IPS DF 6.9 (cell line): Measurements from ENCODE around the gene SPRYD3.
A peak's percentile ranks its signal among the peaks of the same experiment; 100 is the strongest.

Experiments used
- DNase-seq: peaks from one replicate; pipeline ENCODE4 v3.0.0-alpha.2; 2013; ENCODE audit warnings: low read depth, low spot score
- H3K27ac ChIP-seq: one replicate; pipeline ENCODE4 v1.5.1; 2013; ENCODE audit warnings: low read length, control low read depth
- H3K27me3 ChIP-seq: 2 replicates; pipeline ENCODE4 v1.6.1; 2013; ENCODE audit warnings: mild to moderate bottlenecking, low read length; ENCODE audit not compliant: control insufficient read depth, insufficient read depth
- H3K36me3 ChIP-seq: 2 replicates; pipeline ENCODE4 v1.6.1; 2013; ENCODE audit warnings: low read length; ENCODE audit not compliant: control insufficient read depth, insufficient read depth
- H3K4me1 ChIP-seq: 2 replicates; pipeline ENCODE4 v1.6.1; 2013; ENCODE audit warnings: low read length; ENCODE audit not compliant: control insufficient read depth, insufficient read depth
- H3K4me3 ChIP-seq: 2 replicates; pipeline ENCODE4 v1.5.1; 2013; ENCODE audit warnings: mild to moderate bottlenecking, low read length
- H3K9me3 ChIP-seq: 2 replicates; pipeline ENCODE4 v1.6.1; 2013; ENCODE audit warnings: low read length, inconsistent platforms; ENCODE audit not compliant: control insufficient read depth, insufficient read depth
- WGBS: extraction: QIAGEN DNeasy Blood & Tissue Kit; methylation state at CpG from one replicate; pipeline ENCODE4 v1.1.7; 2013; ENCODE audit warnings: mixed read lengths, missing lambda C conversion rate; ENCODE audit not compliant: insufficient read length, insufficient coverage; 5-methylcytosine and 5-hydroxymethylcytosine counted together

Gene SPRYD3

DNA sequence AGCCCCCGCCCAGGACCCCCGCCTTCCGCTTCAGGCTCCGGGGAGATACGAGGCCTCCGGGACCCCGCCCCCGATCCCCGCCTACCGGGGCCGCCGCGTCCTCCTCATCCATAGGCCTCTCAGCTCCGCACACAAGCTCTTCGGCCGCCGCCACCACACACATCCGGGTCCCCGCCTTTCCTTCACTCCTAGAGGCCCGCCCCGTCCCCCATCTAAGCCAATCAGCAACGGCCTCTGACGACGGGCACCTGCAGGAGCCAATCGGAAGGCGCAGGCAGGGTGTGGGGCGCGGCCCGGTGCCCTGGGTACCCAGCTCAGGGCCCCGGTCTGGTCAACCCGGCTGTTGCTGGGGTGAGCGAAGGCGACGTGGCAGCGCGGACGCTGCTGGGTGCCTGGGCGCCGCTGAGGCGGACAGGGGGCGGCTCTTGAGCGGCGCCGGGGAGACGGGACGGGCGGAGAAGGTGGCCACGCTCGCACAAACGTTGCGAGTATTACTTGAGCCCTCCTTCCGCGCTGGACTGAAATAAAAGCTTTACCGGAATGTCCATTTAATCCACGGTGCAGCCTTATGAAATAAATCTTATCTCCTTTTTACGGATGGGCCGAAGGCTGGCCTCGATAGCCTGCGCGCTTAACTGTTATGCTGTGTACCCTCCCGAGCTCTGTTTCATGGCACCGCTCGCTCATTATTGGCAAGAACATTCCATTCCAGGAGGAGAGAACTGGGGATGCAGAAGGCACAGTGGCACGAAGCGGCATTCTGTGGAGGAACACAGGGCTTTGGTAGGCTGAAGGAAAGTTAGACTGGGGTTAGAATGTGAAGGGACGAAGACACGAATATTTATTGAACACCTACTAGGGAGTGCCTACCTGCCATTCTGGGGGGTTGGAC lies at the start of gene SPRYD3:
TSS of gene SPRYD3 (minus strand) at position 165 of the 892 bp plus-strand sequence. CDS start at position 108, 57 bp downstream.
- Histone ChIP-seq H3K27ac (no peak within 1 kb of the TSS), H3K36me3 (no peaks in the 10 kb centered on the region), H3K27me3 (no peaks in the 10 kb centered on the region), H3K9me3 (no peaks in the 10 kb centered on the region), H3K4me3 (peak within 1 kb of the TSS; percentile 48; the same call in 1 of the 2 replicates), H3K4me1 (no peaks in the 10 kb centered on the region)
- no CpG with 5 or more reads among the region's 67 CpGs for WGBS
- DNase-seq, result peak; percentile 61

- H3K9me3 ChIP-seq, result no peaks in the 10 kb centered on the region
- no peak overlapping the region for H3K27ac ChIP-seq
- H3K4me1 ChIP-seq, result no peaks in the 10 kb centered on the region
- no peak for DNase-seq
- no peaks in the 10 kb centered on the region for H3K27me3 ChIP-seq
- no CpG with 5 or more reads among the region's 1 CpG for WGBS
- no peaks in the 10 kb centered on the region for H3K36me3 ChIP-seq
- no peak overlapping the region for H3K4me3 ChIP-seq
Measured at GRCh38 chr12:53127169-53127568, 48.0 kb upstream of the SPRYD3 start.

DNA sequence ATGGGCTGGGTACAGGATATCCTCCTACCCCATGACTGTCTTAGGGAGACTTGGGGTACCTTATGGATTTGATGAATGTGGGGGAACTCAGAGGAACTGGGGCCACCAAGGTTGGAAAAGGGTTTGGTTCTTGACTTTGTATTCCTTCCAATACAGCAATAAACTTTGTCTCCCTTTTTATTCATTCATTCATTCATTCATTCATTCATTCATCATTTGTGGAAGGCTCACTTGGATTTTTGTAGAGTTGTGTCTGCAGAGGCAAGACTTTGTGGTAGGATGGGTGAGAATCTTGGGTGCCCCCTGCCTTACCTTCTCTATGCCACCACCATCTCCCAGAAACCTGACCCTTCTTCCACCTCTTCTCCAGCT lies 45.1 kb upstream of the SPRYD3 start:
- no peak overlapping the region for H3K27ac ChIP-seq
- no peak for DNase-seq
- no peaks in the 10 kb centered on the region for H3K9me3 ChIP-seq
- H3K27me3 ChIP-seq, result no peaks in the 10 kb centered on the region
- H3K4me1 ChIP-seq, result no peaks in the 10 kb centered on the region
- no peaks in the 10 kb centered on the region for H3K36me3 ChIP-seq
- H3K4me3 ChIP-seq, result no peak overlapping the region

DNA sequence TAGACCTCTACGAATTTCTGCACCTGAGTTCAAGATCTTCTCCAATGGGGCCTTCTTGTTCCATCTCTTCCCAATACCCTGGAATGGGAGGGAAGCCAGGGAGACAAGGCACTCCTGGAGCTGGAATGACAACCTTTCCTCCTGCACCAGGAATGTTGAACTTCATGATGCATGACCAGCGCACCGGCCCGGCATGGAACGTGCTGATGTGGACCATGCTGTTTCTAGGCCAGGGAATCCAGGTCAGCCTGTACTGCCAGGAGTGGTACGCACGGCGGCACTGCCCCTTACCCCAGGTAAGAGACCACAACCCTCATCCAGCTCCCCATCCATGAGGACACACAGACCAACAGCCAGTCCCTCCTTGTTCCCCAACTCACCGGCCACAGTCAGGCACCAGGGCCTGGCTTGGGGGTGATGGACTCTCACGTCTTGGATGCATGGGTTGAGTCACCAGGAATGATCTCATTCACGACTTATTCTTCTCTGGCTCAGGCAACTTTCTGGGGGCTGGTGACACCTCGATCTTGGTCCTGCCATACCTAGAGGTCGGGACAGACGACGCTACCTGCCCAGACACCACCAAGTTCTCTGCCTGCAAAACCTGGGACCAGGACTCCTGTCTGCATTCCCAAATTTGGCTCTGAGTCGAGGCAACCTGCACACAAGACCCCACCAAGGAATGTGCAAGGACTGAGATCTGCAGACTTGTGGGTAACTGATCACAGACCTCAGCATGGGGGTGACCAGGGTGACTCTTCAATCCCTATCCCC lies 44.6 kb upstream of the SPRYD3 start:
- H3K27ac ChIP-seq, result no peak overlapping the region
- no peak for DNase-seq
- no peaks in the 10 kb centered on the region for H3K36me3 ChIP-seq
- H3K4me3 ChIP-seq, result no peak overlapping the region
- no peaks in the 10 kb centered on the region for H3K9me3 ChIP-seq
- H3K27me3 ChIP-seq, result no peaks in the 10 kb centered on the region
- H3K4me1 ChIP-seq, result no peaks in the 10 kb centered on the region
- WGBS, result no CpG with 5 or more reads among the region's 16 CpGs

DNA sequence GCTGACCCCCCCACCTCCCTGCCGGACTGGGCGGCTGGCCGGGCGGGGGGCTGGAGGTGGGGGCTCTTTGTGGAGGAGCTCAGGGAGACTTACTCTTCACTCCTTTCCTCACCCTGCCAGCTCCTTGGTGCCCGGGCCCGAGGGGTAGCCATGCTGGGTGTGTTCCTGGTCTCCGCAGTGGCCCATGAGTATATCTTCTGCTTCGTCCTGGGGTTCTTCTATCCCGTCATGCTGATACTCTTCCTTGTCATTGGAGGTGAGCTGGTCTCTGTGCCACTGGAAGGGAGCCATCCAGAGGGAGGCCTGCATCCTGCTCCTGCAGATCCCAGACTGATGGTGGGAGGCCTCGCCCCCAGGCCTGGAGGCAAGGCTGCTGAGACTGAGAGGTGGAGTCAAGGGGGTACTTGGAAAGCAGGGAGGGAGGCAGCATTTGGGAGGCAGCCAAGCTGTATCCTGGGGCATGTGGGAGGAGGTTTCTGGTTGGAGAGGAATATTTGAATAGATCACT lies 43.8 kb upstream of the SPRYD3 start:
- no peaks in the 10 kb centered on the region for H3K4me1 ChIP-seq
- H3K4me3 ChIP-seq, result no peak overlapping the region
- H3K9me3 ChIP-seq, result no peaks in the 10 kb centered on the region
- H3K27ac ChIP-seq, result no peak overlapping the region
- no peak for DNase-seq
- no peaks in the 10 kb centered on the region for H3K36me3 ChIP-seq
- H3K27me3 ChIP-seq, result no peaks in the 10 kb centered on the region
- WGBS, result no CpG with 5 or more reads among the region's 10 CpGs

- no CpG with 5 or more reads among the region's 12 CpGs for whole genome bisulfite sequencing
Measured at GRCh38 chr12:53120685-53121525, 41.7 kb upstream of the SPRYD3 start.

GRCh38 chr12:53118751-53119300 lies 39.6 kb upstream of the SPRYD3 start:
- H3K27ac ChIP-seq, result no peak overlapping the region
- no peaks in the 10 kb centered on the region for H3K27me3 ChIP-seq
- H3K4me3 ChIP-seq, result no peak overlapping the region
- WGBS, result no CpG with 5 or more reads among the region's 8 CpGs
- DNase-seq, result no peak
- H3K9me3 ChIP-seq, result no peaks in the 10 kb centered on the region
- H3K4me1 ChIP-seq, result peaks cover 2% of the 10 kb centered on the region
- H3K36me3 ChIP-seq, result no peaks in the 10 kb centered on the region

More at GRCh38 chr12:53120685-53121525, 41.7 kb upstream of the SPRYD3 start:
- DNase-seq, result no peak
- no peaks in the 10 kb centered on the region for H3K36me3 ChIP-seq
- H3K4me3 ChIP-seq, result no peak overlapping the region
- no peak overlapping the region for H3K27ac ChIP-seq
- no peaks in the 10 kb centered on the region for H3K27me3 ChIP-seq
- no peaks in the 10 kb centered on the region for H3K9me3 ChIP-seq
- no peaks in the 10 kb centered on the region for H3K4me1 ChIP-seq

GRCh38 chr12:53115891-53116648 lies 36.9 kb upstream of the SPRYD3 start:
- no peak for DNase-seq
- Histone ChIP-seq H3K27ac (no peak overlapping the region), H3K4me1 (peaks cover 2% of the 10 kb centered on the region), H3K4me3 (no peak overlapping the region), H3K27me3 (no peaks in the 10 kb centered on the region), H3K9me3 (no peaks in the 10 kb centered on the region), H3K36me3 (no peaks in the 10 kb centered on the region)
- no CpG with 5 or more reads among the region's 8 CpGs for WGBS

GRCh38 chr12:53115112-53115890 lies 36.1 kb upstream of the SPRYD3 start:
- H3K27ac ChIP-seq, result no peak overlapping the region
- no peaks in the 10 kb centered on the region for H3K27me3 ChIP-seq
- no peak for DNase-seq
- no peaks in the 10 kb centered on the region for H3K36me3 ChIP-seq
- no CpG with 5 or more reads among the region's 33 CpGs for WGBS
- H3K9me3 ChIP-seq, result no peaks in the 10 kb centered on the region
- peaks cover 2% of the 10 kb centered on the region for H3K4me1 ChIP-seq
- no peak overlapping the region for H3K4me3 ChIP-seq
